GM18909 (cell line): Measurements from ENCODE around the gene FGF22.

ENCODE experiments used
- ATAC-seq: cut with Tn5 transposase; IDR thresholded peaks from one replicate; pipeline ENCODE4 v1.9.1; 2021; ENCODE audit warnings: mild to moderate bottlenecking; ENCODE audit not compliant: unreplicated experiment, poor library complexity

The FGF22 gene

DNA sequence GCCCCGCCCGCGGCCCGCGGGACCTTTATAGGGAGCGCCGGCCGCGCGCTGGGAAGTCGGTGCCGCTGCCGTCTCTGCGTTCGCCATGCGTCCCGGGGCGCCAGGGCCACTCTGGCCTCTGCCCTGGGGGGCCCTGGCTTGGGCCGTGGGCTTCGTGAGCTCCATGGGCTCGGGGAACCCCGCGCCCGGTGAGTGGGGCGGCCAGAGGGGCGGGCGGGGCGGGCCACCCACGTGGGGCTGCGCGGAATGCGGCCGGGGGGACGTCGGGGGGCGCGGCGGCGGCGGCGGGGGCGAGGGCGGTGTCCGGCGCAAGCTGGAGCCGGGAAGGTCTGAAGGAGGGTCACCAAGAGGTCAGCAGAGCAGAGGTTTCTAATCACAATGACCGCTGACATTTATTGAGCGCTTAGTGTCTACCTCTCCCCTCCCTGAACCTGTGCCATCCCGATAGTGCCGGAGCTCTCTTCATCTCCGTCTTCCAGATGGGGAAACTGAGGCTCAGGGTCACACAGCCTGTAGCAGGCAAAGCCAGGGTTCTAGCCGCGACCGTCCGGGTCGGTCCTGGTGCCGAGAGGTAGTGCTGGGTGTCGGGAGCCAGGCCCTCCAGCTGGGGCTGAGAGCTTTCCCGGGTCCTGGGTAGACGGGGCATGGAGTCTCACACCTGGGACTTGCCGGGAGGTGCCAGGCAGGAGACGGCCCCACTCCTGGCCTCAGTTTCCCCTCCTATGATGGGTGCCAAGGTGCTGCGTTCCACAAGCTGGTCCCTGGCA lies 36.8 kb downstream of the FGF22 start, which contains the start of gene FSTL3:
Gene FSTL3 (plus strand): TSS at position 54 of the 767 bp plus-strand sequence. CDS start 32 bp downstream, at position 86.
- no peak for ATAC-seq

DNA sequence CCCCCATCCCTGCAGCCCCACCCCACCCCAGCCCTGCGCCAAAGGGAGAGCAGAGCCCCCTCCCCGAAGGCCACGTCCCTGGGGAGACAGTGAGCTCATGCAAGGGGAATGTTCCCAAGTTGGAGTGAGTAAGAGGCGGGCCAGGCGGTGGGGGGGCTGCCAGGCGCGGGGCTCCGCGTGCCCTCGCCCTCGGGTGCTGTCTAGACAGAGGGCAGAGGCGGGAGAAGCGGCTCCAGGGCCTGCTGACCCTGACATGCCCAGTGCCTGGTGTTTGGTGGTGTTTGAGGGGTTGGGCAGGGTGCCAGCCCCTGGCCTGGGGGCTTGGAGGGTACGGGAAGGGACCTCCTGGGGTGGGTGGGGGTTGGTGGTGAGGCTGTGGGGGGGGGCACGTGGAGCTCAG lies 37.5 kb downstream of the FGF22 start:
- no peak for ATAC-seq

DNA sequence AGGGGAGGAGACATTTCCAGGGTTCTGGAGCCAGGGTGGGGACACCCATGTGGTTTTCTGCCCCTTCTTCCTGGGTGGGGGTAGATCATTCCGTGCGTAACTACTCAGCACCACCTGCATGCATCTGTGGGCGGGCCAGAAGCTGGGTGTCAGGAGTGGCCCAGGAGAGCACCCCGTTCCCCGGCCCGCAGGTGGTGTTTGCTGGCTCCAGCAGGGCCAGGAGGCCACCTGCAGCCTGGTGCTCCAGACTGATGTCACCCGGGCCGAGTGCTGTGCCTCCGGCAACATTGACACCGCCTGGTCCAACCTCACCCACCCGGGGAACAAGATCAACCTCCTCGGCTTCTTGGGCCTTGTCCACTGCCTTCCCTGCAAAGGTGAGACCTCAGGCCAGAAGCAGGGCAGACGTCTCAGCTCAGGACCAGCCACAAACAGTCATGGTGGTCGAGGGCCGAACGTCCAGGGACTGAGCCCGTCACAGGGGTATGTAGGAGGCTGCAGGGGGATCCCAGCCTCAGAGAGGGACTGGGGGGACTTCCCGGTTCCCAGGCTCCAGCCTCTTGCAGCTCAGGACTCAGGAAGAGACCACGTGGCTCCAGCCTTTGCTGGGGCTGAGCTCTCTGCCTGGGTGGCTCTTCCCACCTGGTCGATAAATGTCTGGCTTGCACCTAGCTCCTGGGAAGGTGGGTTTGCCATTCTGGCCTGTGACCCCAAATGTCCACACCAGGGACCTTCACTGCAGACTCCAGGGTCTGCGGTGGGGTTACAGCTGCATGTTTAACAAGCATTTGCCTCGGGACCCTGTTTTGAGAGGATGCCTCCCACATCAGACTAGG lies 38.1 kb downstream of the FGF22 start:
- ATAC-seq: no peak

DNA sequence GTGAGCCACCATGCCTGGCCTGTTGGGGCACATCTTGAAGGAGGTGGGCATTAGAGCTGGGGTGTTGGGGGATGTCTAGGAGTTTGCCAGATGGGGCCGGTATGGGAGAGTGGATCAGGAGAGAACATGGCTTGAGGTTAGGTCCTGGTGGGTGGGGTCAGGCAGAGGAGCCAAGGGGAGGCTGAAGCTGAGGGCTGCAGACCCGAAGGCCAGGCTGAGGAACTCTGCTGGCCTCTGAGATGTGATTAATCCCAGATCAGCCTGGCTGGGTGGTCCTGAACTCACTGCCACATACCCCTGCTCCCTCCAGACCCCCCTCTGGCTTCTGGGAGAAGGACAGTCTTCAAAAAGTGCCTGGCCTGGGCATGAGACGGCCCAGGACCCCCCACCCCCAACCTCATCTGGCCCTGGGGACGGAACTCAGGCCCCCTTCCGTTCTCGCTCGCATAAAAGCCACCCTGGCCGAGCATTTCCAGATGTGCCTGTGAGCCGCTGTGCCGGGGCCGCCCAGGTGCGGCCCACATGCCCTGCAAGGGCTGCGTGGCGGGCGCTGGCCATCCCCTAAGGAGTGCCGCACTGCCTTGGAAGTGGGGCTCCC lies 39.2 kb downstream of the FGF22 start:
- ATAC-seq: no peak

DNA sequence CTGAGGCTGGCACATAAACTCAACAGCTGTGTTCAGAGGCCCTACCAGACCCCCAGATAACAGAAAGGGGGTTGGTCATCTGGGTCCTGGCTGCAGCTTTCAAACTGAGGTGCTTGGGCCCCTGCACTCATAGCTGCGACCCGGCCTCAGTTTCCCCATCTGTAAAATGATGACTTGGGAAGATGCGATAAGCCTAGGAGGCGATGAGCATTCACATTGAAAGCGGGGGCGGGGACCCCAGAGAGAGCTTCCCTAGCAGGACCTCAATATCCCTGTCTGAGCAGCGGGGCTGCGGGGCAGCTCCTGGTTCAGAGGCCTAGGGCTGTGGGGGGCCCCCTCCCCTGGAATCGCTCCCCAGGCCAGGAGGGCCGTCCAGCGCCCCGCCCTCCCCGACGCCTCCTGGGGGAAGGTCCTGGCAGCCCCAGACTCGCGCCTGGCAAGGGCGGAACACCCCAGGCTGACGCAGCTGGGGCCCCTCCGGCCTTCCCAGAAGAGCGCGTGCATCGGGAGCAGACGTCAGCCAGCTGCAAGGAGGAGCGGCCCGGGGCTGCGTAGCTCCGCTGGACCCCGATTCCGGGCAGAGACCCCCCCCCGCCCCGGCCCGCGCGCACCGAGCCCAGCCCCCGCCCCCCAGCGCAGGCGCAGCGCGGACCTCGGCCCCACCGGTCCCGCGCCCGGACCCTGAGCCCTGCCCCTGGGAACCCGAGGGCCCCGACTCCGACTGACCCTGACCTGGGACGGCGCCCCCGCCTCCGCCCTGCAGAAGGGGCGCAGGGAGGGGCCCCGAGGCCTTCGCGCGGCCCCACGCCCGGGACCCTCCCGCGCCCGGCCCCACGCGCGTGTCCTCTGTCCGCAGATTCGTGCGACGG lies 40.0 kb downstream of the FGF22 start:
- ATAC-seq: peak; percentile 23

DNA sequence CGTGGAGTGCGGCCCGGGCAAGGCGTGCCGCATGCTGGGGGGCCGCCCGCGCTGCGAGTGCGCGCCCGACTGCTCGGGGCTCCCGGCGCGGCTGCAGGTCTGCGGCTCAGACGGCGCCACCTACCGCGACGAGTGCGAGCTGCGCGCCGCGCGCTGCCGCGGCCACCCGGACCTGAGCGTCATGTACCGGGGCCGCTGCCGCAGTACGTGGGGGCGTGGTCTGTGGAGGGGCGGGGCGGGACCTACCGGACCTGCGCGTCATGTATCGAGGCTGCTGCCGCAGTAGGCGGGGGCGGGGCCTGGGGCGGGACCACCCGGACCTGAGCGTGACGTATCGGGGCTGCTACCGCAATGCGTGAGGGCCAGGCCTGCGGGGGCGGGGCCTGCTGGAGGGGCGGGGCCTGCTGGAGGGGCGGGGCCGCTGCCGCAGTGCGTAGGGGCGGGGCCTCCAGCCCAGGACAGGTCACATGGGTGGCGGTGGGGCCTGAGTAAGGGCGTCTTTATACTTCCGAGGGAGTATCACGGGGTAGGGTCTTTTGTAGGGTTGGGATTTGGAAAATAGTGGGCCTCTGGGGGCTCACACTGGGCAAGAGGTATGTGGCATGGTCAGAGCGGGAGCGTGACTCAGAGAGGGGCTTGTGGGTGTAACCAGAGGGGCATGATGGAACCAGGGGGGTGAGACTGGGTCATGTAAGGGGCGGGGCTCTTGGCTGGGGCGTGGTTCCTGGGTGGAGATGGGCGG lies 40.8 kb downstream of the FGF22 start:
- peak; percentile 76 for ATAC-seq

DNA sequence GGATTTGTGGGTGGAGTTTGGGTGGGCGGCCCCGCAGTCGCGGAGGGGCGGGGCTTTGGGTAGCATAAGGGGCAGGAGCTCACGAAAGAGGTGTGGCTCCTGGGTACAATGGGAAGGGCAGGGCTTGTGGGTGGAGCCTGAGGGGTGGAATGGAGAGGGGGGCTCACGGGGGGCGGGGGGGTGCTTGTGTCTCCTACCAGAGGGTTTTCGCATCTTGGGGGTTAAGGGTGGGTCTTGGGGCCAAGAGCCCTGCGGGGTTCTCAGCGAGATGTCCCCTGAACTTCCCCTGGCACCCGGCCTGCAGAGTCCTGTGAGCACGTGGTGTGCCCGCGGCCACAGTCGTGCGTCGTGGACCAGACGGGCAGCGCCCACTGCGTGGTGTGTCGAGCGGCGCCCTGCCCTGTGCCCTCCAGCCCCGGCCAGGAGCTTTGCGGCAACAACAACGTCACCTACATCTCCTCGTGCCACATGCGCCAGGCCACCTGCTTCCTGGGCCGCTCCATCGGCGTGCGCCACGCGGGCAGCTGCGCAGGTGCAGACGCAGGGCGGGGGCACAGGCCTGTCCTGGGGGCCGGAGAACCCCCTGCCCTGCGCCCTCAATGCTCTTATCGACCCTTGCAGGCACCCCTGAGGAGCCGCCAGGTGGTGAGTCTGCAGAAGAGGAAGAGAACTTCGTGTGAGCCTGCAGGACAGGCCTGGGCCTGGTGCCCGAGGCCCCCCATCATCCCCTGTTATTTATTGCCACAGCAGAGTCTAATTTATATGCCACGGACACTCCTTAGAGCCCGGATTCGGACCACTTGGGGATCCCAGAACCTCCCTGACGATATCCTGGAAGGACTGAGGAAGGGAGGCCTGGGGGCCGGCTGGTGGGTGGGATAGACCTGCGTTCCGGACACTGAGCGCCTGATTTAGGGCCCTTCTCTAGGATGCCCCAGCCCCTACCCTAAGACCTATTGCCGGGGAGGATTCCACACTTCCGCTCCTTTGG lies 41.6 kb downstream of the FGF22 start:
- no peak for ATAC-seq

DNA sequence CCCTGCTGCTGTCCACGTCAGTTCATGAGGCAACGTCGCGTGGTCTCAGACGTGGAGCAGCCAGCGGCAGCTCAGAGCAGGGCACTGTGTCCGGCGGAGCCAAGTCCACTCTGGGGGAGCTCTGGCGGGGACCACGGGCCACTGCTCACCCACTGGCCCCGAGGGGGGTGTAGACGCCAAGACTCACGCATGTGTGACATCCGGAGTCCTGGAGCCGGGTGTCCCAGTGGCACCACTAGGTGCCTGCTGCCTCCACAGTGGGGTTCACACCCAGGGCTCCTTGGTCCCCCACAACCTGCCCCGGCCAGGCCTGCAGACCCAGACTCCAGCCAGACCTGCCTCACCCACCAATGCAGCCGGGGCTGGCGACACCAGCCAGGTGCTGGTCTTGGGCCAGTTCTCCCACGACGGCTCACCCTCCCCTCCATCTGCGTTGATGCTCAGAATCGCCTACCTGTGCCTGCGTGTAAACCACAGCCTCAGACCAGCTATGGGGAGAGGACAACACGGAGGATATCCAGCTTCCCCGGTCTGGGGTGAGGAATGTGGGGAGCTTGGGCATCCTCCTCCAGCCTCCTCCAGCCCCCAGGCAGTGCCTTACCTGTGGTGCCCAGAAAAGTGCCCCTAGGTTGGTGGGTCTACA lies 43.1 kb downstream of the FGF22 start:
- ATAC-seq: no peak

DNA sequence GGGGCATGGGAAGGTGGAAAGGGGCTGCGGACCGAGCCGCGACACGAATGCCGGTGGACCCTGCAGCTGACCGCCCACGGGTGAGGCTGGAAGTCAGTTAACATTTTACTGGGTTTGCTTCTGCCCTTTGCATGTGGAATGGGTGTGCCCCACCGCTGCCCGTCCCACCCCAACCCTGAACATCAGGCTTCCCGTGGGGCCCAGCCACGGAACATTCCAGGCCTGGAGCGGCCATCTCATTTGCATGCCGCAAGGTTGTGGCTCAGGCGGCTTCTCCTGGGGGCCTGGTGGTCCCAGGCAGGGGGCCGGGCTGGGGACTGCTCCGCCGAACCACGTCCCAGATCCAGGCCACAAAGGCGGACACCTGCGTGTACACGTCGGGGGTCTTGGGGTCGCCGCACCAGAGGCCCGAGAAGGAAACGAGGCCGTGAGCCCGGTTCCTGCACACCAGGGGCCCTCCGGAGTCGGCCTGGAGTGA lies 45.8 kb downstream of the FGF22 start:
- ATAC-seq: no peak

DNA sequence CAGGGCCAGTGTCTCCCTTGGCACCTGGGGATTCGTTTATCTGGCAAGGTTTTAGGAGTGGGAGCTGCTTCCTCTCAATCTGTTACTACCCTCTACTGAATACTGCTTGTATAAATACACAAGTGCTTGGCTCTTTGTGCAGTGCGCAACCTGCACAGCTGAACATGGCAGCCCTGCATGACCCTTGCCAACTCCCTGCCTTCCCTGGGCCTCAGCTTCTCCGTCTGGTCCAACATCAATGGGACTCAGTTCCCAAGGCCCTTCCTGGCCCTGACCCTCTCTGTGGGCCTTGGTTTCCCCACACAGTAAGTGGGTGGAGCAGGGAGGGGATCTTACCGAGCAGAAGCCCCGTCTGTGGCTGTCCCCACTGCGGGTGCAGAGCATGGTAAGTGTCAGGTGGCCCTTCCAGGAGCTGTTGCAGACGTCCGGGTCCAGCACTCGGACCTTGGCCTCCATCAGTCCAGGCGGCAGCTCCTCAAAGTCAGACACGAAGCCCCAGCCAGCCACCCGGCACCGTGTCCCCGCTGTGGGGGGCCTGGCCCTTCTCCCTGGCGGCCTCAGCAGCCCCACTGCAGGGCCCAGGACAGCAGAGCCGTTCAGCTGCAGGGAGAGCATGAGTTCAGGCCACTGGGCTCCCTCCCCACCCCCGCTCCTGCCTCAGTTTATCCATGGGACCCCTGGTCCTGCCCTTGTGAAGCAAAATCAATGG lies 47.1 kb downstream of the FGF22 start:
- no peak for ATAC-seq

DNA sequence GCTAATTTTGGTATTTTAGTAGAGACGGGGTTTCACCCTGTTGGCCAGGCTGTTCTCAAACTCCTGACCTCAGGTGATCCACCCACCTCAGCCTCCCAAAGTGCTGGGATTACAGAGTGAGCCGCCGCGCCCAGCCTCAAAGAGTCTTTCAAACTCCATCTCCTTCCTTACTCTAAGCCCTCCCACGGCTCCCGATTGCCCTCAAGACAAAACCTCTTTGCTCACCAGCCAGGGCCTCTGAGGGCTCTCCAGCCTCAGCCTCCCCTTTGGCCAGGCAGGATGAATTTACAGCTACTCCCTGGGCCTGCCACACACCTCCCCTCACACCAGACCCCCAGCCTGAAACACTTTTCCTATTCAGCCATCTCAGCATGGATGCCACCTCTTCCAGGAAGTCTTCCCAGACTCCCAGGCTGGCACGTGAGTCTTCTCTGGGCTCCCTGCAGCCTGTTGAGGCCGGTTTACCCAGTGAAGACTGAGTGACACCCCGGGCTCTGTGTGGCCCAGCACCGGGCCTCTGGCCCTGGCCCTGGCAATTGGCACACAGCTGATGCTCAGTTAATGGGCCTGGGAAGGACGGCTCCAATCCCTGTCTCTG lies 48.0 kb downstream of the FGF22 start:
- no peak for ATAC-seq

DNA sequence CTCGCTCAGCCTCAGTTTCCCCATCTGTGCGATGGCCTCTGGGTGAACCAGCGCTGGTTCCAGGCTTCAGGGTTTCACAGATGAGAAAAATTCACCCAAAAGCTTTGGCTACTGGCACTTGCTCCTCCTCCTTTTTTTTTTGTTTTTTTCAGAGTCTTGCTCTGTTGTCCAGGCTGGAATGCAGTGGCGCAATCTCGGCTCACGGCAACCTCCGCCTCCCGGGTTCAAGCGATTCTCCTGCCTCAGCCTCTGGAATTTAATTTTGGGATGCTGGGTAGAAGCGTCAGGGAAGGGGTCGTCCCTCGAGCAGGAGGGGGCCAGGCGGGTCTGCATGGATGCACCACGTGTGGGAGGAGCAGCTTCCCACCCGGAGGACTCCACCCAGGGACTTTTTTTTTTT lies 48.5 kb downstream of the FGF22 start:
- ATAC-seq: no peak

DNA sequence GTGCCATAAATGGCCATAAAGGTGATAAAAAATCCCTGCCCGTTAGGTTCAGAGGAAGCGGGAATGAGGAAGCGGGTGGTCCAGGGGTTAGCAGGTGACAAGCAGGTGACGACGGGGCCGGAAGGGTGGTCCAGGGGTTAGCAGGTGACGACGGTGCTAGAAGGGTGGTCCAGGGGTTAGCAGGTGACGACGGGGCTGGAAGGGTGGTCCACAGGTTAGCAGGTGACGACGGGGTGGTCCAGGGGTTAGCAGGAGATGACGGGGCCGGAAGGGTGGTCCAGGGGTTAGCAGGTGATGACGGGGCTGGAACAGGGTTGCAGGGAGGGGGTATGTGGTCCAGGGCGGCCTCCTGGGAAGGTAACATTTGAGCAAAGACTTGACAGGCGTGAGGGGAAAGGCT lies 49.3 kb downstream of the FGF22 start:
- no peak for ATAC-seq

DNA sequence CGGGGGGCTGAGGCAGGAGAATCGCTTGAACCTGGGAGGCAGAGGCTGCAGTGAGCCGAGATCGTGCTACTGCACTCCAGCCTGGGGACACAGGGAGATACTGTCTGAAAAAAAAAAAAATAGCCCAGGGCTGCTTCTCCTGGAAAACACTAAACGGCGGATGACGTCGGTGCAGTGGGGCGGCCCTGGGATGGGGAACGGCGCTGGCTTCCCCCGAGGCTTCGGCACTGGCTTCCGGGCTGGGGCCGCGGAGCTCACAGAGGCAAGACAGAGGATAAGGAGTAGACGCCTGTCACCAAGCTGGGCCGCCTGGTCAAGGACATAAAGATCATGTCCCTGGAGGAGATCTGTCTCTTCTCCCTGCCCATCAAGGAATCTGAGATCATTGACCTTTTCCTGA lies 50.5 kb downstream of the FGF22 start:
- no peak for ATAC-seq
